Measurements from ENCODE around the gene POU2F3. TPM values are rescaled to one million over a fixed set of nuclear protein-coding genes. Genes with fewer than 3 reads are reported as not detected.

POU2F3 gene
- total and polyA plus RNA-seq, 2 of the 4 experiments (the other 2 are of a cell fraction) = under 0.01 to 0.09 TPM

- peak overlapping the region; percentile 73 for H3K27ac ChIP-seq (ENCODE audit: insufficient read depth, low read length)
- 0 out of 2 replicates have a peak overlapping the region, but pooled peaks have one; percentile 6 for H2BK20ac ChIP-seq (ENCODE audit: low read depth, low read length)
- H3K4me2 ChIP-seq (ENCODE audit: low read depth, low read length) = peak overlapping the region; percentile 90
- H4K20me1 ChIP-seq (ENCODE audit: insufficient read depth, low read length) = peaks cover 62% of the 10 kb centered on the region
- peak; percentile 43 for DNase-seq
- no peak overlapping the region; the same call in 1 of the 2 replicates for H4K5ac ChIP-seq (ENCODE audit: low read depth, low read length)
- peak overlapping the region; percentile 31 for H3K14ac ChIP-seq (replicated peaks; ENCODE audit: low read depth, low read length)
- H3K9me1 ChIP-seq (ENCODE audit: insufficient read depth, low read length) = peaks cover 3% of the 10 kb centered on the region; the same call in 1 of the 2 replicates
- H4K8ac ChIP-seq (ENCODE audit: low read depth in 2 of 2, low read length in 2 of 2) = peak overlapping the region in 1 of 2 experiments; percentile 0; a peak in 1 of 4 replicates
- peak overlapping the region; percentile 57 for H3K23ac ChIP-seq (ENCODE audit: low read depth, low read length)
- CTCF ChIA-PET = interaction anchor here (0.6 to 1.4 kb wide), 2 partner anchors 92 to 164 kb away, joined by 3 to 8 read pairs; no protein-coding TSS in a partner anchor
- ATAC-seq (ENCODE audit: low read depth) = peak; percentile 2; the same call in 1 of the 2 replicates
- H3K9ac ChIP-seq (ENCODE audit: low read depth, low read length) = peak overlapping the region; percentile 76
- dilution Hi-C loops (cut with HindIII; ENCODE audit: low sequenced_read_pairs, unreplicated experiment) = no loop called here
- peak overlapping the region; percentile 2 for H2BK120ac ChIP-seq (ENCODE audit: low read depth, low read length)
- H2BK5ac ChIP-seq (ENCODE audit: low read depth, low read length, poor library complexity, severe bottlenecking) = peak overlapping the region; percentile 83
- in situ Hi-C loops (cut with MboI; ENCODE audit: low sequenced_read_pairs) = loop anchor here (25.0 kb wide), 1 partner anchor 98 kb away; no protein-coding TSS in a partner anchor
- peak overlapping the region; percentile 49 for H3K4ac ChIP-seq (ENCODE audit: low read depth, low read length)
- H2AK9ac ChIP-seq (replicated peaks; ENCODE audit: low read depth, low read length, poor library complexity) = peak overlapping the region; percentile 35
- peak overlapping the region; percentile 19; the same call in 1 of the 2 replicates for H3K18ac ChIP-seq (ENCODE audit: low read depth, low read length)
- no peaks in the 10 kb centered on the region for H3K27me3 ChIP-seq (ENCODE audit: control insufficient read depth, insufficient read depth, low read length)
- H2AFZ ChIP-seq (replicated peaks; ENCODE audit: low read length, poor library complexity) = peak overlapping the region; percentile 9
- no CpG with 5 or more reads among the region's 6 CpGs for WGBS, 2 experiments (ENCODE audit: extremely low coverage in 2 of 2, insufficient read length in 1 of 2)
- peak overlapping the region; percentile 66; the same call in 1 of the 2 replicates for H3K56ac ChIP-seq (ENCODE audit: extremely low read depth, insufficient read depth, low read length)
- H3K36me3 ChIP-seq (ENCODE audit: control insufficient read depth, insufficient read depth, low read length) = no peaks in the 10 kb centered on the region
- peak overlapping the region; percentile 40 for H4K91ac ChIP-seq (ENCODE audit: insufficient read depth, low read depth, low read length)
- intact Hi-C loops (cut with micrococcal nuclease) = loop anchor here (5.0 to 10.0 kb wide), 6 partner anchors 48 to 1255 kb away; no protein-coding TSS in a partner anchor
- peaks cover 0 to 27% of the 10 kb centered on the region in 2 experiments; a peak in 2 of 4 replicates for H3K79me1 ChIP-seq (ENCODE audit: low read depth in 1 of 2, low read length in 2 of 2)
- H2AK5ac ChIP-seq (ENCODE audit: low read depth, low read length) = peak overlapping the region; percentile 61; the same call in 1 of the 2 replicates
- no peaks in the 10 kb centered on the region for H3K9me3 ChIP-seq (ENCODE audit: control insufficient read depth, insufficient read depth, low read length)
- POLR2A ChIA-PET (ENCODE audit: unreplicated experiment) = interaction anchor here (0.6 kb wide), 1 partner anchor 984 kb away, joined by 6 read pairs; no protein-coding TSS in a partner anchor
- no TSS peak for BruUV-seq (replicated peaks)
- 0 out of 3 replicates have a peak overlapping the region, but pooled peaks have one; percentile 7 for H2BK15ac ChIP-seq (ENCODE audit: low read depth, low read length)
- peak overlapping the region; percentile 33 for H3K4me3 ChIP-seq (ENCODE audit: insufficient read depth, low read depth, low read length)
- H3K4me1 ChIP-seq (ENCODE audit: control insufficient read depth, insufficient read depth, low read length) = peaks cover 3% of the 10 kb centered on the region; the same call in 1 of the 2 replicates
- TF ChIP-seq RCOR1 (IDR thresholded peaks at IDR 0.05; ENCODE audit: insufficient replicate concordance, low read length) (no peak), FOS (IDR thresholded peaks at IDR 0.05; ENCODE audit: low read depth, low read length) (no peak), MAZ (IDR thresholded peaks at IDR 0.05; ENCODE audit: borderline replicate concordance, low read depth, low read length) (no peak), POLR2A (IDR thresholded peaks at IDR 0.05; ENCODE audit: low read depth, low read length) (no peak), MAFK (IDR thresholded peaks at IDR 0.05; ENCODE audit: low read depth, low read length) (no peak), CTCF (conservative IDR thresholded peaks at IDR 0.05; ENCODE audit: low read depth, low read length) (no peak), NFE2L2 (IDR thresholded peaks at IDR 0.05; ENCODE audit: low read depth, low read length) (no peak), CEBPB (IDR thresholded peaks at IDR 0.05; ENCODE audit: low read depth, low read length) (no peak), BHLHE40 (IDR thresholded peaks at IDR 0.05; ENCODE audit: low read depth, low read length) (no peak), RFX5 (IDR thresholded peaks at IDR 0.05; ENCODE audit: low read depth, low read length) (no peak), CHD1 (IDR thresholded peaks at IDR 0.05; ENCODE audit: low read depth, low read length) (no peak), MXI1 (IDR thresholded peaks at IDR 0.05; ENCODE audit: borderline replicate concordance, low read depth, low read length) (no peak), SMC3 (IDR thresholded peaks at IDR 0.05; ENCODE audit: low read depth, low read length) (no peak)
- TF ChIP-seq, protein P1, sequence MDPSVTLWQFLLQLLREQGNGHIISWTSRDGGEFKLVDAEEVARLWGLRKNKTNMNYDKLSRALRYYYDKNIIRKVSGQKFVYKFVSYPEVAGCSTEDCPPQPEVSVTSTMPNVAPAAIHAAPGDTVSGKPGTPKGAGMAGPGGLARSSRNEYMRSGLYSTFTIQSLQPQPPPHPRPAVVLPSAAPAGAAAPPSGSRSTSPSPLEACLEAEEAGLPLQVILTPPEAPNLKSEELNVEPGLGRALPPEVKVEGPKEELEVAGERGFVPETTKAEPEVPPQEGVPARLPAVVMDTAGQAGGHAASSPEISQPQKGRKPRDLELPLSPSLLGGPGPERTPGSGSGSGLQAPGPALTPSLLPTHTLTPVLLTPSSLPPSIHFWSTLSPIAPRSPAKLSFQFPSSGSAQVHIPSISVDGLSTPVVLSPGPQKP (IDR thresholded peaks at IDR 0.05; ENCODE audit: borderline replicate concordance, low read depth, low read length) = no peak
Measured at GRCh38 chr11:120339394-120339890, 99.5 kb downstream of the POU2F3 start.
